Activated CD8-positive, alpha-beta memory T cell treated with anti-CD3 and anti-CD28 coated beads for 24 hours (primary cell): ENCODE measurements around the gene P2RY4.
A peak's percentile ranks its signal among the peaks of the same experiment; 100 is the strongest.
"Not testable (repeated sequence)": the region's sequence is repeated elsewhere in the genome, so short reads cannot be mapped to it uniquely, and the experiment has no call there.

Experiments used
- DNase-seq: peaks from one replicate; pipeline ENCODE4 v3.0.0-alpha.2; 2020

Gene P2RY4

DNA sequence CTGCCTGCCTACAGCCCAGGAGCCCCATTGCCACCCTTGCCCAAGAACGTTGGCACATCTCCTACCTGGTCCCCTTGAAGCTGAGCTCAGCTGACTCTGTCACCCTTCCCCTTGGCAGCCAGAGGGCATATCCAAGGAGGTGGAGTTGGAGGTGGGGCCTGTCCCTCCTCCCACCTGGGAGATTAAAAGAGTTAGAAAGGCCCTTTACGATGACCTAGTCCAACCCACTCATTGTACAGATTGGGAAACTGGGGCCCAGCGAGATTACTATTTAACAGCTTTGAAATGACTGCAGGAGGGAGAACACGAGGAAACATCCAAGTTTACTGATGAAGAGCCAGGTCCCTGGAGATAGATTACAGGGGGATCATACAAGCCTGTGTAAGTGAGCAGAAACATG lies at the start of gene P2RY4:
Gene P2RY4, minus strand, starts transcription at position 101 of the 400 bp plus-strand sequence. CDS start 580 bp downstream, outside the sequence.
- DNase-seq, result no peak

DNA sequence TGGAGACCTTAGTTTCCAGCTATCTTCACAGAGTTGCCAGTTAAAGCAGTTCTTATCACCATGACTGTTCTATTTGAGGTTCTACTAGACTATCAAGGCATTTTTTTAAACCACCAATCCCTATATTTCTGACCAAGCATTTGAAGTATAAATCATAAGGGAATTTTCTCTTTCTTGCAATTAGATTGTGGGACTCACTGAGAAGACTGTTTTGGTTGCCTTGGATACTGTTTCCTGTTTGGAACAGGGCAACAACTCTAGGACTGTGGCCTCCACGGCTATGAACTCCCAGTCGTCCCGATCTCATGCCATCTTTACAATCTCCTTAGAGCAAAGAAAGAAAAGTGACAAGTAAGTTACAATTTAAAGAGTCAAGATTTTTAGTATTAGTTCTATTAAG lies 41.7 kb upstream of the P2RY4 start:
- DNase-seq, result no peak

- no peak for DNase-seq
Observed at GRCh38 chrX:70293621-70294020, 33.6 kb upstream of the P2RY4 start.

DNA sequence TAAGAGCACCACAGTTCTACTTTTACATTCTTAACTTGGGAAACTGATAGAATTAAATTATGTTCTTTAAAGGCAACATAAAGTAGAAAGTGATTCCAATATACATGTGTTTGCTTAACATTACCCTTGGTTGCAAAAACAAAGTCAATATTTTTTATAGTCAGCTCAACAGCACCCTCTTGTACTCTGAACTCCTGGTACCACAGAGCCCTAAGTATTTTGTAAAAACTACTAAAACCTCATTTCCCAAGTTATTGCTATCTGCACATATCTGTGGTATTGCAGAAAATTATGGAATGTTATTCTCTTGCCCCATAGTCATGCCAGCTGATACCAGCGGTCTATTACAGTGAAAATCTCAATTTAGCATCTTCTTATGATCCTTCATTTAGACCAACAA lies 32.8 kb upstream of the P2RY4 start:
- DNase-seq, result no peak

DNA sequence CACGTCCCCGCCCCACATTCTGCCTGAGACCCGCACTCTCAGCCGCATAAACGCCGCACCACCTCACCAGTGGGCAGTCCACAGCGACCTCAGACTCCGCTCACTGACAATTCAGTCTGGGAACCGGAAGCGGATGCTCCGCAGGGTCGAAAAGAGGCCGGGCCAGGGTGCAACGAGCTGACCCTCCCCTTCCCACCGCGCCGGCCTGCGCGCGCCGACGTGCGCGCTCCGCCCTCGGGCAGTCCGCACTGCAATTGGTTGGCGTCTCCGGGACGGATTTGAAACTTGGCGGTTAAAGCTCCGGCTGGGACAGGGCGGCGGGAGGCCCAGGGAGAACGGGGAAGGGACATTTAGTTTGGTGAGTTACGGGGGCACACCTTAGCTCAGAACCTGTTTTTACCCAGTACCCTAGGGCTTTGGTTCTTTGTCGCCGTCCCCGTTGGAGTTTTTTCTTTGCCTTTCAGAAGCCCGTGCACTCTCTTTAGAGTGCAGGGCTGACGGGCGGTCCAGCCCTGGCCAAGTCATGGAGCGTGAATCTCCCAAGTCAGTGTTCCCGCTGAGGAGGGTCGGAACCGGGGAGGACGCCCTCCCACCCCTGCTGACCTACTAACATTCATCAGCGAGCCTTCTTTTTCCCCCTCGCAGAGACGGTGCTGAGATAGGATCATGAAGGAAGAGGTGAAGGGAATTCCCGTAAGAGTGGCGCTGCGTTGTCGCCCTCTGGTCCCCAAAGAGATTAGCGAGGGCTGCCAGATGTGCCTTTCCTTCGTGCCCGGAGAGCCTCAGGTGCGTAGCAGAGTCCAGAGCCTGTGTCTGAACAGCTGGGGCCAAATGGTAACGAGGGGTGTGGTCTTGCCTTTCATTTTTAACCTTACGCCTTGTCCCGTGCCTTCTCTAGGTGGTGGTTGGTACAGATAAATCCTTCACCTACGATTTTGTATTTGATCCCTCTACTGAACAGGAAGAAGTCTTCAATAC lies 30.1 kb upstream of the P2RY4 start, which contains the start of the genes KIF4A and PDZD11:
Gene KIF4A, plus strand, starts transcription at position 312 of the 978 bp plus-strand sequence. Its CDS starts 355 bp downstream, at position 667.
Gene PDZD11, minus strand, starts transcription at position 135 of the 978 bp plus-strand sequence. CDS start 586 bp downstream, outside the sequence.
- peak; percentile 86 for DNase-seq

DNA sequence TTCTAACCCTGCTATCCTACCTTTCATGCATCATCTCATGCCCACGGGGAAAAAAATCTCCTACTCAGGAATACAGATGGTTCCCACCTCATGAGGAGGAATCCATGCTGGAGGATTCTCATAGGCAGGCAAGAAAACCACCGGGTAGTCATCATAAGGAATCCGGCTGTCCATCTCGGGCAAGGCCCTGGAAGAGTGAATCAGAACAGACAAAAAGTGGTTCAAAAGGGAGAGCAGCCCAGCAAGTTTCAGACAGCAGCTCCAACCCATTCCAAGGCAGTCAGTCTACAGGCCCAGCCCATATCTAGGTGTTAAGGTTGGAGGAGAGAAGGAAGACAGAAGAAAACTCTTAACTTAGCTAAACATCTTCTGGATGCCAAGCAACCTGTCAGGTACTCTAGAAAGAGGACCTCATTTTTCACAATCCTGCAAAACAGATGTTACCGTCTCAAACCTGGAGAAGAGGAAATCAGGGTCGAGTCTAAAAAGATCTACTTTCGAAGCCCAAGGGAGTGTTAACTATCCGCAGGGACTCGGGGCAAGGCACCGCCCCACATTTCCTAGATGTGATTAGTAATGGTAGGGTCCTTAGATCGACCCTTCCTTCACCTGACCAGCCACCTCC lies 29.3 kb upstream of the P2RY4 start:
- no peak for DNase-seq

- DNase-seq, result no peak
Observed at GRCh38 chrX:70281951-70282350, 21.9 kb upstream of the P2RY4 start, which contains the start of gene RAB41. RAB41 (plus strand) TSS chrX:70282172; CDS start chrX:70282218, 46 bp downstream.

DNA sequence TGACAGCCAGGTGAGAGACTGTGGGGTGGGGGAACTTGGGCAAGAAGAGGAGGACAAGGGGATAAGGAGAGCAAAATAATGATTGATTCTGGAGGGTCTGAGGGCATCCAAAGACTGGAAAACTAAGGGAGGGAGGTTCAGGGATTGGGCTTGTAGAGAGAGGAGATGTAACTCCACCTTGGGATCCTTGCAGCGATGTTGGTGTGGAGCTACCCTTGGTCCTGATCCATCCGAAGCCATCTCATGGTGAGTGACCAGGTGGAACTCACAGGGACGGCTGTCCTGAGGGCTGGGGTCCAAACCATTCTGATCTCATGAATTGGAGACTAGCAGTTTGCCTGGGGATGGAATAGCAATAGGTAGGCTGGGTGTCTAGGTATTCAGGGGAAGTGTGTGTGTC lies 20.6 kb upstream of the P2RY4 start:
- DNase-seq, result no peak

- no peak for DNase-seq
Observed at GRCh38 chrX:70279081-70279480, 19.1 kb upstream of the P2RY4 start.

DNA sequence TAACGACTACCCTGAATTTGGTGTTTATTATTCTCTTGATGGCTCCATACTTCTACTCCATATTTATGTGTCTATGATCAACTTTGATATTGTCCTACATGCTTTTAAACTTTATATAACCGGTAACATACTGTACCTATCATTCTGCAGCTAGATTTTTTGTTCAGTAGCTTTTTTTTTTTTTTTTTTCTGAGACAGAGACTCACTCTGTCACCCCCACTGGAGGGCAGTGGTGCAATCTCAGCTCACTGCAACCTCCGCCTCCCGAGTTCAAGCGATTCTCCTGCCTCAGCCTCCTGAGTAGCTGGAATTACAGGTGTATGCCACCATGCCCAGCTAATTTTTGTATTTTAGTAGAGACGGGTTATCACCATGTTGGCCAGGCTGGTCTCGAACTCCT lies 14.0 kb upstream of the P2RY4 start:
- not testable (repeated sequence) for DNase-seq

GRCh38 chrX:70268034-70268433 lies 8.0 kb upstream of the P2RY4 start, which contains the start of gene ARR3:
ARR3 (plus strand) TSS chrX:70268334; CDS start chrX:70269386, 1,052 bp downstream.
- DNase-seq, result no peak

DNA sequence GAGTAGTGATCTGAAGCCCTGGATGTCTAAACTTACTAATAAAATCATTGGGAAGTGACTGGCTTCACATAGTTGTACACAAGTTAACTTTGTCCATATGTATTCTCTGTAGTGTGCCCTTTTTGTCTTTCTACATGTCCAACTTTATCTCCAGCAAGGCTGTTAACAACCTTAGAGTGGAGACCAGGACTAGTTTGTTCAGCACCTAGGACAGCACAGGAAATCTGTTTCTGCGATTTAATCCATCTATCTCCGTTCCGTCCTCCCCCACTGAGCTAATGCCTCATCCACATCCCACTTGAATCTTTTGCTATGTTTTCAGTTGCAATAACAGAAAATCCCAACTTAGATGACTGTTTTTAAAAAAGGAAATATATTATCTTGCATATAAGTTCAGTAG lies 4.8 kb upstream of the P2RY4 start:
- no peak for DNase-seq

DNA sequence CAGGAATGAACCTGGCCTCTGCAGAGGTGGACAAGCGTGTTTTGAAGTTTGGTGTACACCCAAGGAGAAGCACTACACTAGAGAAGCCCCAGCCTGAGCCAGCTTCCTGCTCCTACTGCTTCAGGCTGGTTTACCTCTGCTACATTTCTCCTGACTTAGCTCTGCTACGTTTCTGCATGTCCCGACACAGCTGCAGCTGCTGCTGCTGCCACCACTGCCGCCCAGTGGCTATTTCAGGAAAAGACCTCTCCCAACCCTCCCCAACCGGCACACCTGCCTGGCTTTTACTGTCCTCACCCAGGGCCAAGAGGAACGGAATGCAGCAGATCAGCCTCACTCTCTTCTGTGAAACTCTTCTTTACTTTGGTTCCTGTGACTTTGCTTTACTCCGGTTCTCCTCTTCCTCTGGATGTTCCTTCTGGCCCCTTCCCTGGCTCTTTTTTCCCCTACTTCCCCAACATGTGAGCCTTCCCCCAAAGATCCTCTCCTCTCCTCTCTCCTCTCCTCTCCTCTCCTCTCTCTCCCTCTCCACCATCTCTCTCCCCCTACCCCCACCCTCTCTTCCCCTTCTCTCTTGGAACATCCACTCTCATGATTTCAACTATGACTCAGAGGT lies 3.1 kb upstream of the P2RY4 start:
- peak; percentile 62 for DNase-seq

DNA sequence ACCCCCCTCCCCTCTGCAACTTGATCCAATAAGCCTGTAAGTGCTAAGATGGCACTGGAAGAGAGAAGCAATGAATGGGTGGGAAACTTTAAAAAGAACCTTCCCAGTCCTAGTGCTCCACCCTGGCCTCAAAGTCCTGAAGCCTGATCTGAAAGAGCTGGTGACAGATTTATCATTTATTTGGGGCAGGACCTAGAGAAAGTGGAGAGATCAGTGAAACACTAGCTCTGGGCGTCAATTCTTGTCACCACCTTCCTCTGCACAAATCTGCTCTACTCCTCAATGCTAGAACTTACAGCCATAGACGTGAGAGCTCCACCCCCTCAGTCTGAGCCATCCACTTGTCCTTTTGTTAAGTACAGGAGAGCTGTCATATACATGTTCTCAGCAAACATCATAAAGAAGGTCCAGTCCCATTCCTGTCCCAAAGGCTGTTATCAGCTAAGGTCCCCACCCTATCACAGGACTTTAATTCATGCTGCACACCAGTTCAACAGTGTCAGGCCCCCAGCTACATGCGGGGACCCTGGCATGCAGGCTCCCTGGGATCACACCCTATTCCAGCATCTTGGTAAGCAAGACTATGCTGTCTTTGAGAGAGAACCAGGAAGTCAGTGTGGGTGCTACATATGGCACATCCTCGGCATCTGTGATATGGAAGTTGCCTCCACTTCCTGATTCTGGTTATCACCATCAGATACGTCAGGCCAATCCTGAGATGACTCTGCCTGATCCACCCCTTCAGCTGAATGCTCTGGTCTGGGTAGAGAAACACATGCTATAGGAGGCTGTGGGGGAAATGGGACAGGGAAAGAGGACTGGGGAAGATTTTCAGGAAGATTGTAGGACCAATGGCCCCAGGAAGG lies 2.3 kb downstream of the P2RY4 start:
- no peak for DNase-seq

GRCh38 chrX:70255452-70255851 lies 4.6 kb downstream of the P2RY4 start:
- DNase-seq, result no peak

- DNase-seq, result no peak
Observed at GRCh38 chrX:70254909-70255308, 5.1 kb downstream of the P2RY4 start.

- DNase-seq, result no peak
Observed at GRCh38 chrX:70254063-70254400, 6.0 kb downstream of the P2RY4 start.

DNA sequence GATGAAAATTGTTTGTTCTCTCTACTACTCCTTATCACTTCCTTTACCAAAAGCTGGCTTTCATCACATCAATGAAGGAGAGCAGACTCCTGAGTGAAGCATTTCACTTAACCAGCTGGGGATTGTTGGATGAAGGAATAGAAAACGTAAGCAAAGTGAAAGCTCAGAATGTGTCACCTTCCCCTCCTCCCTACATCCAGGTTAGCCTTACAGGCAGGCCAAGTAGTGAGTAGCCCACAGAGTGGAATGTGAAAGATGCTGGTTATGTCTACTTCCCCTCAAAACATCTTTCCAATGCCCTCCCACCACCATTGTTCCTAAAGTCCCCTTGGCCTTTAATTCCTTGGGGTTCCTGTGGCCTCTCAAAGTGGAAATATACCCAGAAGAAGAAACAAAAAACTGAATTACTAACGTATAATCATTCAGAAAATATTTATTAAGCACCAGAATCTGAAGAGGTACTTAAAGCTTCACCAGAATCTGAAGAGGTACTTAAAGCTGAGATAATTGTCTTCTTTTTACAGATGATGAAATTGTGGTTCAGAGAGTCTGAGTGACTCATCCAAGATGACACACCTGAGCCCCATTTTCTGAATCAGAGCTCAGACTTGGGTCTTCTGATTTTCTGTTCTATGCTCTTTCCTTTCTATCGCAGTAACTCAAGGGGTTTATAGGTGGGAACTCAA lies 6.5 kb downstream of the P2RY4 start:
- DNase-seq, result no peak

DNA sequence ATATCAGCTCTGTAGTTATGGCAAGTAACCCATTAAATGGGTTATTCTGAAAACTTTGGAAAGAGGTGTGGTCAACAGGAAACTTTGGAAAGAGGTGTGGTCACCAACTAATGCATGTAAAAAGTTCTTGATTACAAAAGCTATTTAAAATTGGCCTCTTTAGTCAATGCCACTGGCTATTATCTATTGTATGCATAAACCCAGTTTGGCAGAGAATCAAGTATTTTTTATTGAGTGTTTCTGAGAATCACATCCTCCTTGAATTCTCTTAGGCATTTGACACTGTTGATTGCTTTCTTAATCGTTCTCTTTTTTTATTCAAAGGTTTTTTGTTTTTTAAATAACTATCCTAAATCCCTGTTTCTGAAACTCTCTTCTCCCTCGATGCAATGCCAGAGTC lies 7.5 kb downstream of the P2RY4 start:
- DNase-seq, result no peak

GRCh38 chrX:70247252-70247651 lies 12.8 kb downstream of the P2RY4 start:
- no peak for DNase-seq

DNA sequence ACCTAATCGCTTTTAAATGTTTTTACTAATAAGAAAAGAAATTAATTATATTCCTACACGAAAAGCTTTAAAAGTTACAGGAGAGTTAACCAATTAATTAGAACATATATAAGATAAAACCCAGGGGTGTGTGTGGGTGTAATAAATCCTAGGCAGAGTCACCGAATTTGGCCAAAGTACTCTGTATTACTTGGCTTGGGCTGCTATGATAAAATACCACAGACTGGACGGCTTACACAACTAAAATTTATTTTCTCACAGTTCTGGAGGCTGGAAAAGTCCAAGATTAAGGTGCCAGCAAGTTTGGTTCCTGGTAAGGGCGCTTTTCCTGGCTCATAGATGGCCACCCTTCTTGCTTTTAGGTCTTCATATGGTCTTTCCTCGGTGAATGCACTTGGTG lies 15.1 kb downstream of the P2RY4 start:
- no peak for DNase-seq

- not testable (repeated sequence) for DNase-seq
Observed at GRCh38 chrX:70243601-70244000, 16.4 kb downstream of the P2RY4 start.
